ENCODE results near the gene DNAJB8. TPM values are rescaled to one million over a fixed set of nuclear protein-coding genes. Genes with fewer than 3 reads are reported as not detected.

Gene DNAJB8
- total RNA-seq, 2 experiments from 2014 or later: not detected

DNA sequence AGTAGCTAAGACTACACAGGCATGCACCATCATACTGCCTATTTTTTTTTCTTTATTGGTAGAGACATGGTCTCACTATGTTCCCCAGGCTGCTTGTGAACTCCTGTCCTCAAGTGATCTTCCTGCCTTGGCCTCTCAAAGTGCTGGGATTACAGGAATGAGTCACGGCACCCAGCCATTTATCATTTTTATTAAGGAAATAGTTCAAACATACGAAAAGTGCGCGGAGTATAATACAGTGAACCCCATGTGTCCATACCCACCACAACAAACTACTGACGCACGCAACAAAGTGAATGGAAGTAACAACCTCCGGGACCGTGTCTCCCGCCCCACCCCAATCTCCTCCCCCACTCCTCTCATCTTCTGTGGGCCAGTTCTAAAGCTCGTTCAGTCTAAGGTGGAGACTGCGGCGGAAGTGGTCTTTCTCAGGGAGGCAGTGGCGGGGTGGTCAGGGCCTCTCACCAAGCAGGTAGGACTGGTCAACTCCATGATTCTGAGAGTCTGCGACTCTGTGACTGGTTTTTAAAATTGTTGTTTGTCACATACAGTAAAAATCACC is 42.1 kb downstream of the DNAJB8 start:
- ChIA-PET POLR2A (no interaction called here), CTCF (no interaction called here)
- Histone ChIP-seq H3K27ac (ENCODE audit: low read depth in 1 of 2, low read length in 2 of 2) (no peak overlapping the region), H3K4me3 (ENCODE audit: low read length) (no peak overlapping the region), H3K9me3 (ENCODE audit: control insufficient read depth in 1 of 2, insufficient read depth in 1 of 2, low read length in 2 of 2) (no peaks in the 10 kb centered on the region), H3K27me3 (ENCODE audit: control insufficient read depth in 1 of 2, insufficient read depth in 2 of 2, low read length in 2 of 2) (peaks cover 2 to 5% of the 10 kb centered on the region in 2 experiments), H3K4me1 (ENCODE audit: insufficient read depth, low read length) (peaks cover 9% of the 10 kb centered on the region), H3K36me3 (ENCODE audit: insufficient read depth, low read length) (no peaks in the 10 kb centered on the region)
- Mint-ChIP-seq H3K4me3 (no peak overlapping the region), H3K4me1 (ENCODE audit: low read depth) (no peaks in the 10 kb centered on the region), H3K27me3 (peaks cover 15% of the 10 kb centered on the region), H3K9me3 (no peaks in the 10 kb centered on the region), H3K36me3 (ENCODE audit: low read depth) (no peaks in the 10 kb centered on the region), H3K27ac (no peak overlapping the region)
- ATAC-seq (ENCODE audit: poor library complexity) (no peak), DNase-seq (no peak)
- TF ChIP-seq, protein P1, sequence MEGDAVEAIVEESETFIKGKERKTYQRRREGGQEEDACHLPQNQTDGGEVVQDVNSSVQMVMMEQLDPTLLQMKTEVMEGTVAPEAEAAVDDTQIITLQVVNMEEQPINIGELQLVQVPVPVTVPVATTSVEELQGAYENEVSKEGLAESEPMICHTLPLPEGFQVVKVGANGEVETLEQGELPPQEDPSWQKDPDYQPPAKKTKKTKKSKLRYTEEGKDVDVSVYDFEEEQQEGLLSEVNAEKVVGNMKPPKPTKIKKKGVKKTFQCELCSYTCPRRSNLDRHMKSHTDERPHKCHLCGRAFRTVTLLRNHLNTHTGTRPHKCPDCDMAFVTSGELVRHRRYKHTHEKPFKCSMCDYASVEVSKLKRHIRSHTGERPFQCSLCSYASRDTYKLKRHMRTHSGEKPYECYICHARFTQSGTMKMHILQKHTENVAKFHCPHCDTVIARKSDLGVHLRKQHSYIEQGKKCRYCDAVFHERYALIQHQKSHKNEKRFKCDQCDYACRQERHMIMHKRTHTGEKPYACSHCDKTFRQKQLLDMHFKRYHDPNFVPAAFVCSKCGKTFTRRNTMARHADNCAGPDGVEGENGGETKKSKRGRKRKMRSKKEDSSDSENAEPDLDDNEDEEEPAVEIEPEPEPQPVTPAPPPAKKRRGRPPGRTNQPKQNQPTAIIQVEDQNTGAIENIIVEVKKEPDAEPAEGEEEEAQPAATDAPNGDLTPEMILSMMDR (IDR thresholded peaks at IDR 0.05): no peak
- intact Hi-C loops (cut with DNase I, micrococcal nuclease): loop anchor here in 1 of 2 experiments (5.0 kb wide), 1 partner anchor 327 kb away; no protein-coding TSS in a partner anchor

GRCh38 chr3:128423525-128424147 is 43.1 kb downstream of the DNAJB8 start:
- H3K27ac ChIP-seq (ENCODE audit: low read depth in 1 of 2, low read length in 2 of 2): no peak overlapping the region
- DNase-seq (no peak), ATAC-seq (ENCODE audit: poor library complexity) (no peak)
- H3K9me3 Mint-ChIP-seq: no peaks in the 10 kb centered on the region
- H3K4me1 Mint-ChIP-seq (ENCODE audit: low read depth): no peaks in the 10 kb centered on the region
- H3K36me3 Mint-ChIP-seq (ENCODE audit: low read depth): no peaks in the 10 kb centered on the region
- peaks cover 9% of the 10 kb centered on the region for H3K4me1 ChIP-seq (ENCODE audit: insufficient read depth, low read length)
- POLR2A ChIA-PET: interaction anchor here (0.6 kb wide), 1 partner anchor 1121 kb away, joined by 3 read pairs; no protein-coding TSS in a partner anchor
- peaks cover 0 to 2% of the 10 kb centered on the region in 2 experiments for H3K9me3 ChIP-seq (ENCODE audit: control insufficient read depth in 1 of 2, insufficient read depth in 1 of 2, low read length in 2 of 2)
- no peak overlapping the region for H3K27ac Mint-ChIP-seq
- H3K4me3 Mint-ChIP-seq: no peak overlapping the region
- TF ChIP-seq, protein P1 (IDR thresholded peaks at IDR 0.05): no peak
- H3K4me3 ChIP-seq (ENCODE audit: low read length): no peak overlapping the region
- intact Hi-C loops (cut with DNase I, micrococcal nuclease): loop anchor here in 1 of 2 experiments (5.0 kb wide), 1 partner anchor 326 kb away; no protein-coding TSS in a partner anchor
- CTCF ChIA-PET: no interaction called here
- no peaks in the 10 kb centered on the region for H3K36me3 ChIP-seq (ENCODE audit: insufficient read depth, low read length)
- peaks cover 2 to 5% of the 10 kb centered on the region in 2 experiments for H3K27me3 ChIP-seq (ENCODE audit: control insufficient read depth in 1 of 2, insufficient read depth in 2 of 2, low read length in 2 of 2)
- peaks cover 10% of the 10 kb centered on the region for H3K27me3 Mint-ChIP-seq

GRCh38 chr3:128422762-128423524 is 43.7 kb downstream of the DNAJB8 start:
- Mint-ChIP-seq H3K27me3 (peaks cover 4% of the 10 kb centered on the region), H3K9me3 (no peaks in the 10 kb centered on the region), H3K27ac (no peak overlapping the region), H3K4me1 (ENCODE audit: low read depth) (no peaks in the 10 kb centered on the region), H3K36me3 (ENCODE audit: low read depth) (no peaks in the 10 kb centered on the region), H3K4me3 (no peak overlapping the region)
- ATAC-seq (ENCODE audit: poor library complexity) (no peak), DNase-seq (no peak)
- intact Hi-C loops (cut with DNase I, micrococcal nuclease): loop anchor here in 1 of 2 experiments (5.0 kb wide), 1 partner anchor 326 kb away; no protein-coding TSS in a partner anchor
- CTCF ChIA-PET: no interaction called here
- peaks cover 9% of the 10 kb centered on the region for H3K4me1 ChIP-seq (ENCODE audit: insufficient read depth, low read length)
- peaks cover 0 to 9% of the 10 kb centered on the region in 2 experiments for H3K9me3 ChIP-seq (ENCODE audit: control insufficient read depth in 1 of 2, insufficient read depth in 1 of 2, low read length in 2 of 2)
- no peaks in the 10 kb centered on the region for H3K36me3 ChIP-seq (ENCODE audit: insufficient read depth, low read length)
- TF ChIP-seq, protein P1 (IDR thresholded peaks at IDR 0.05): no peak
- H3K4me3 ChIP-seq (ENCODE audit: low read length): no peak overlapping the region
- peaks cover 2 to 5% of the 10 kb centered on the region in 2 experiments for H3K27me3 ChIP-seq (ENCODE audit: control insufficient read depth in 1 of 2, insufficient read depth in 2 of 2, low read length in 2 of 2)
- no peak overlapping the region for H3K27ac ChIP-seq (ENCODE audit: low read depth in 1 of 2, low read length in 2 of 2)
- POLR2A ChIA-PET: interaction anchor here (0.6 kb wide), 1 partner anchor 1122 kb away, joined by 3 read pairs; no protein-coding TSS in a partner anchor
